Stimulated activated CD4-positive, alpha-beta T cell treated with anti-CD3 and anti-CD28 coated beads, TNF-alpha, amount 100 ng/mL, for 24 hours (primary cell): ENCODE measurements around the gene C22orf42.
"Not testable (repeated sequence)": the region's sequence is repeated elsewhere in the genome, so short reads cannot be mapped to it uniquely, and the experiment has no call there.

Experiments used
- DNase-seq, 3 experiments: peaks; one replicate each; pipeline ENCODE4 v3.0.0-alpha.2; 2020; ENCODE audit warnings: low read depth in 3 of 3

C22orf42 gene

GRCh38 chr22:32185821-32186220 is 26.7 kb upstream of the C22orf42 start:
- DNase-seq = no peak

- DNase-seq = no peak
Measured at GRCh38 chr22:32183625-32184024, 24.5 kb upstream of the C22orf42 start.

GRCh38 chr22:32181043-32181442 is 21.9 kb upstream of the C22orf42 start:
- no peak for DNase-seq

- DNase-seq = no peak
Measured at GRCh38 chr22:32177221-32177765, 18.2 kb upstream of the C22orf42 start.

GRCh38 chr22:32175683-32176644 is 16.9 kb upstream of the C22orf42 start:
- DNase-seq = no peak

GRCh38 chr22:32175115-32175514 is 16.0 kb upstream of the C22orf42 start:
- no peak for DNase-seq

GRCh38 chr22:32165681-32166080 is 6.6 kb upstream of the C22orf42 start:
- DNase-seq = no peak

- DNase-seq = no peak
Measured at GRCh38 chr22:32164075-32164860, 5.2 kb upstream of the C22orf42 start.

- not testable (repeated sequence) for DNase-seq
Measured at GRCh38 chr22:32160411-32160810, 1.3 kb upstream of the C22orf42 start.

- DNase-seq = not testable (repeated sequence)
Measured at GRCh38 chr22:32157632-32158031, 1.5 kb downstream of the C22orf42 start.

- DNase-seq = not testable (repeated sequence)
Measured at GRCh38 chr22:32154727-32155126, 4.4 kb downstream of the C22orf42 start.

- not testable (repeated sequence) for DNase-seq
Measured at GRCh38 chr22:32151641-32152040, 7.5 kb downstream of the C22orf42 start.

GRCh38 chr22:32150647-32151046 is 8.5 kb downstream of the C22orf42 start:
- not testable (repeated sequence) for DNase-seq

GRCh38 chr22:32148372-32148771 is 10.7 kb downstream of the C22orf42 start:
- not testable (repeated sequence) for DNase-seq

GRCh38 chr22:32147128-32147527 is 12.0 kb downstream of the C22orf42 start:
- DNase-seq = not testable (repeated sequence)

GRCh38 chr22:32144496-32145274 is 14.4 kb downstream of the C22orf42 start:
- DNase-seq = no peak

GRCh38 chr22:32142600-32142999 is 16.5 kb downstream of the C22orf42 start:
- DNase-seq = no peak

GRCh38 chr22:32140688-32141087 is 18.4 kb downstream of the C22orf42 start:
- not testable (repeated sequence) for DNase-seq

- not testable (repeated sequence) for DNase-seq
Measured at GRCh38 chr22:32138576-32138975, 20.5 kb downstream of the C22orf42 start.

- peak; percentile 38 to 51 (median 42) for DNase-seq
Measured at GRCh38 chr22:32137731-32138324, 21.3 kb downstream of the C22orf42 start.

- DNase-seq = not testable (repeated sequence)
Measured at GRCh38 chr22:32136881-32137280, 22.2 kb downstream of the C22orf42 start.
